ENCODE data around the gene SIM2. TPM values are rescaled to one million over a fixed set of nuclear protein-coding genes. Genes with fewer than 3 reads are reported as not detected.

SIM2 gene
- total and polyA plus RNA-seq, 2 of the 13 experiments (the other 11 are each of a cell fraction or from before 2014, with no cell fraction given): 0.36 to 0.53 TPM

- TF ChIP-seq, protein P1, sequence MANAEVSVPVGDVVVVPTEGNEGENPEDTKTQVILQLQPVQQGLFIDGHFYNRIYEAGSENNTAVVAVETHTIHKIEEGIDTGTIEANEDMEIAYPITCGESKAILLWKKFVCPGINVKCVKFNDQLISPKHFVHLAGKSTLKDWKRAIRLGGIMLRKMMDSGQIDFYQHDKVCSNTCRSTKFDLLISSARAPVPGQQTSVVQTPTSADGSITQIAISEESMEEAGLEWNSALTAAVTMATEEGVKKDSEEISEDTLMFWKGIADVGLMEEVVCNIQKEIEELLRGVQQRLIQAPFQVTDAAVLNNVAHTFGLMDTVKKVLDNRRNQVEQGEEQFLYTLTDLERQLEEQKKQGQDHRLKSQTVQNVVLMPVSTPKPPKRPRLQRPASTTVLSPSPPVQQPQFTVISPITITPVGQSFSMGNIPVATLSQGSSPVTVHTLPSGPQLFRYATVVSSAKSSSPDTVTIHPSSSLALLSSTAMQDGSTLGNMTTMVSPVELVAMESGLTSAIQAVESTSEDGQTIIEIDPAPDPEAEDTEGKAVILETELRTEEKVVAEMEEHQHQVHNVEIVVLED (CRISPR knock-in tag; IDR thresholded peaks at IDR 0.05; ENCODE audit: borderline replicate concordance): no peak
- TF ChIP-seq ZNF674 (CRISPR knock-in tag; IDR thresholded peaks at IDR 0.05; ENCODE audit: low read depth) (no peak), LCORL (IDR thresholded peaks at IDR 0.05) (no peak), LCORL (CRISPR knock-in tag; IDR thresholded peaks at IDR 0.05) (no peak), ZSCAN31 (CRISPR knock-in tag; IDR thresholded peaks at IDR 0.05; ENCODE audit: low read depth) (no peak), KIAA2018 (CRISPR knock-in tag; IDR thresholded peaks at IDR 0.05; ENCODE audit: borderline replicate concordance) (no peak), EP300 (IDR thresholded peaks at IDR 0.05; ENCODE audit: low read depth in 2 of 2, low read length in 2 of 2) (no peak), EP300 (CRISPR knock-in tag; IDR thresholded peaks at IDR 0.05; ENCODE audit: borderline replicate concordance) (no peak), ZNF225 (CRISPR knock-in tag; IDR thresholded peaks at IDR 0.05) (no peak)
- TF ChIP-seq, protein P2, sequence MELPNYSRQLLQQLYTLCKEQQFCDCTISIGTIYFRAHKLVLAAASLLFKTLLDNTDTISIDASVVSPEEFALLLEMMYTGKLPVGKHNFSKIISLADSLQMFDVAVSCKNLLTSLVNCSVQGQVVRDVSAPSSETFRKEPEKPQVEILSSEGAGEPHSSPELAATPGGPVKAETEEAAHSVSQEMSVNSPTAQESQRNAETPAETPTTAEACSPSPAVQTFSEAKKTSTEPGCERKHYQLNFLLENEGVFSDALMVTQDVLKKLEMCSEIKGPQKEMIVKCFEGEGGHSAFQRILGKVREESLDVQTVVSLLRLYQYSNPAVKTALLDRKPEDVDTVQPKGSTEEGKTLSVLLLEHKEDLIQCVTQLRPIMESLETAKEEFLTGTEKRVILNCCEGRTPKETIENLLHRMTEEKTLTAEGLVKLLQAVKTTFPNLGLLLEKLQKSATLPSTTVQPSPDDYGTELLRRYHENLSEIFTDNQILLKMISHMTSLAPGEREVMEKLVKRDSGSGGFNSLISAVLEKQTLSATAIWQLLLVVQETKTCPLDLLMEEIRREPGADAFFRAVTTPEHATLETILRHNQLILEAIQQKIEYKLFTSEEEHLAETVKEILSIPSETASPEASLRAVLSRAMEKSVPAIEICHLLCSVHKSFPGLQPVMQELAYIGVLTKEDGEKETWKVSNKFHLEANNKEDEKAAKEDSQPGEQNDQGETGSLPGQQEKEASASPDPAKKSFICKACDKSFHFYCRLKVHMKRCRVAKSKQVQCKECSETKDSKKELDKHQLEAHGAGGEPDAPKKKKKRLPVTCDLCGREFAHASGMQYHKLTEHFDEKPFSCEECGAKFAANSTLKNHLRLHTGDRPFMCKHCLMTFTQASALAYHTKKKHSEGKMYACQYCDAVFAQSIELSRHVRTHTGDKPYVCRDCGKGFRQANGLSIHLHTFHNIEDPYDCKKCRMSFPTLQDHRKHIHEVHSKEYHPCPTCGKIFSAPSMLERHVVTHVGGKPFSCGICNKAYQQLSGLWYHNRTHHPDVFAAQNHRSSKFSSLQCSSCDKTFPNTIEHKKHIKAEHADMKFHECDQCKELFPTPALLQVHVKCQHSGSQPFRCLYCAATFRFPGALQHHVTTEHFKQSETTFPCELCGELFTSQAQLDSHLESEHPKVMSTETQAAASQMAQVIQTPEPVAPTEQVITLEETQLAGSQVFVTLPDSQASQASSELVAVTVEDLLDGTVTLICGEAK (IDR thresholded peaks at IDR 0.05): no peak
- TF ChIP-seq, protein P2 (CRISPR knock-in tag; IDR thresholded peaks at IDR 0.05): no peak
Measured at GRCh38 chr21:36786186-36786585, 87.3 kb downstream of the SIM2 start (continued).

Measured in HepG2 (cell line).